ENCODE data around the gene NAALADL2.
"Not testable (repeated sequence)": the region's sequence is repeated elsewhere in the genome, so short reads cannot be mapped to it uniquely, and the experiment has no call there.

The NAALADL2 gene

GRCh38 chr3:175311946-175312345 lies 452.8 kb downstream of the NAALADL2 start:
- no peak for DNase-seq (ENCODE audit: low spot score)

GRCh38 chr3:175312791-175313190 lies 453.7 kb downstream of the NAALADL2 start:
- no peak for DNase-seq (ENCODE audit: low spot score)

GRCh38 chr3:175316799-175317198 lies 457.7 kb downstream of the NAALADL2 start:
- no peak for DNase-seq (ENCODE audit: low spot score)

GRCh38 chr3:175325440-175325839 lies 466.3 kb downstream of the NAALADL2 start:
- DNase-seq (ENCODE audit: low spot score), result no peak

GRCh38 chr3:175326041-175326440 lies 466.9 kb downstream of the NAALADL2 start:
- no peak for DNase-seq (ENCODE audit: low spot score)

GRCh38 chr3:175329373-175329772 lies 470.2 kb downstream of the NAALADL2 start:
- DNase-seq (ENCODE audit: low spot score), result no peak

- no peak for DNase-seq (ENCODE audit: low spot score)
Measured at GRCh38 chr3:175335229-175335628, 476.1 kb downstream of the NAALADL2 start.

- no peak for DNase-seq (ENCODE audit: low spot score)
Measured at GRCh38 chr3:175336406-175337133, 477.4 kb downstream of the NAALADL2 start.

- no peak for DNase-seq (ENCODE audit: low spot score)
Measured at GRCh38 chr3:175337631-175338030, 478.5 kb downstream of the NAALADL2 start.

- DNase-seq (ENCODE audit: low spot score), result no peak
Measured at GRCh38 chr3:175338775-175339535, 479.8 kb downstream of the NAALADL2 start.

GRCh38 chr3:175340338-175341015 lies 481.3 kb downstream of the NAALADL2 start:
- DNase-seq (ENCODE audit: low spot score), result no peak

GRCh38 chr3:175342196-175342595 lies 483.1 kb downstream of the NAALADL2 start:
- no peak for DNase-seq (ENCODE audit: low spot score)

GRCh38 chr3:175343946-175344345 lies 484.8 kb downstream of the NAALADL2 start:
- DNase-seq (ENCODE audit: low spot score), result no peak

- DNase-seq (ENCODE audit: low spot score), result peak; percentile 37
Measured at GRCh38 chr3:175346573-175347356, 487.6 kb downstream of the NAALADL2 start.

- no peak for DNase-seq (ENCODE audit: low spot score)
Measured at GRCh38 chr3:175349168-175349567, 490.0 kb downstream of the NAALADL2 start.

GRCh38 chr3:175355801-175356335 lies 496.7 kb downstream of the NAALADL2 start:
- DNase-seq (ENCODE audit: low spot score), result no peak

- DNase-seq (ENCODE audit: low spot score), result no peak
Measured at GRCh38 chr3:175356899-175357324, 497.8 kb downstream of the NAALADL2 start.

GRCh38 chr3:175357758-175358157 lies 498.6 kb downstream of the NAALADL2 start:
- DNase-seq (ENCODE audit: low spot score), result no peak

GRCh38 chr3:175358935-175359334 lies 499.8 kb downstream of the NAALADL2 start:
- DNase-seq (ENCODE audit: low spot score), result no peak

GRCh38 chr3:175370426-175370825 lies 511.3 kb downstream of the NAALADL2 start:
- not testable (repeated sequence) for DNase-seq (ENCODE audit: low spot score)

GRCh38 chr3:175371187-175371586 lies 512.1 kb downstream of the NAALADL2 start:
- DNase-seq (ENCODE audit: low spot score), result not testable (repeated sequence)

GRCh38 chr3:175374705-175375104 lies 515.6 kb downstream of the NAALADL2 start:
- no peak for DNase-seq (ENCODE audit: low spot score)
